ENCODE results near the gene AFF3. TPM values are rescaled to one million over a fixed set of nuclear protein-coding genes. Genes with fewer than 3 reads are reported as not detected.

The AFF3 gene
- total and polyA plus RNA-seq, 10 donors = 6.0 to 92.2 (median 64.0) TPM

GRCh38 chr2:100066246-100066645 is 76.1 kb downstream of the AFF3 start:
- Histone ChIP-seq H3K36me3 (peaks cover 0 to 7% (median 0%) of the 10 kb centered on the region in 6 donors), H3K4me1 (peaks cover 3 to 80% (median 13%) of the 10 kb centered on the region in 6 donors), H3K4me3 (no peak overlapping the region), H3K27ac (peak overlapping the region in 3 of 8 donors; percentile 2 to 13 (median 8)), H3K9me3 (peaks cover 0 to 6% (median 0%) of the 10 kb centered on the region in 8 donors), H3K27me3 (replicated peaks in 1 of 7) (no peaks in the 10 kb centered on the region)
- intact Hi-C loops (cut with DNase I; ENCODE audit: low total_unique reads) = no loop called here
- no peak for DNase-seq
- TF ChIP-seq POLR2A (IDR thresholded peaks at IDR 0.05) (no peak), CTCF (IDR thresholded peaks at IDR 0.05 in 8 of 11, conservative IDR thresholded peaks at IDR 0.05 in 3 of 11) (no peak), POLR2AphosphoS5 (IDR thresholded peaks at IDR 0.05) (no peak)
- 26 to 59% (median 33%) methylated on average over 3 of the region's 3 CpGs for WGBS, 5 donors

- H3K9me3 ChIP-seq = peaks cover 0 to 6% (median 0%) of the 10 kb centered on the region in 8 donors
- H3K36me3 ChIP-seq = peaks cover 0 to 7% (median 0%) of the 10 kb centered on the region in 6 donors
- WGBS, 5 donors = 73 to 78% (median 74%) methylated on average over 9 of the region's 9 CpGs
- H3K4me3 ChIP-seq = no peak overlapping the region
- H3K4me1 ChIP-seq = peaks cover 3 to 80% (median 14%) of the 10 kb centered on the region in 6 donors
- intact Hi-C loops (cut with DNase I; ENCODE audit: low total_unique reads) = no loop called here
- TF ChIP-seq CTCF (IDR thresholded peaks at IDR 0.05 in 8 of 11, conservative IDR thresholded peaks at IDR 0.05 in 3 of 11) = no peak
- no peak for TF ChIP-seq POLR2A (IDR thresholded peaks at IDR 0.05)
- no peak for TF ChIP-seq POLR2AphosphoS5 (IDR thresholded peaks at IDR 0.05)
- no peaks in the 10 kb centered on the region for H3K27me3 ChIP-seq (replicated peaks in 1 of 7)
- no peak for DNase-seq
- peak overlapping the region in 4 of 8 donors; percentile 1 to 38 (median 32) for H3K27ac ChIP-seq
Measured at GRCh38 chr2:100064592-100065428, 77.6 kb downstream of the AFF3 start.

GRCh38 chr2:100064165-100064564 is 78.2 kb downstream of the AFF3 start:
- no peak overlapping the region for H3K4me3 ChIP-seq
- H3K9me3 ChIP-seq = peaks cover 0 to 6% (median 0%) of the 10 kb centered on the region in 8 donors
- peaks cover 0 to 7% (median 0%) of the 10 kb centered on the region in 6 donors for H3K36me3 ChIP-seq
- H3K4me1 ChIP-seq = peaks cover under 1 to 80% (median 17%) of the 10 kb centered on the region in 6 donors
- TF ChIP-seq CTCF (IDR thresholded peaks at IDR 0.05 in 8 of 11, conservative IDR thresholded peaks at IDR 0.05 in 3 of 11) = no peak
- no peak for TF ChIP-seq POLR2A (IDR thresholded peaks at IDR 0.05)
- no peak for TF ChIP-seq POLR2AphosphoS5 (IDR thresholded peaks at IDR 0.05)
- WGBS, 5 donors = 79 to 90% (median 86%) methylated on average over 2 of the region's 2 CpGs
- intact Hi-C loops (cut with DNase I; ENCODE audit: low total_unique reads) = no loop called here
- H3K27me3 ChIP-seq (replicated peaks in 1 of 7) = no peaks in the 10 kb centered on the region
- peak overlapping the region in 4 of 8 donors; percentile 1 to 38 (median 32) for H3K27ac ChIP-seq
- no peak for DNase-seq

- DNase-seq = no peak
- Histone ChIP-seq H3K36me3 (peaks cover 0 to 7% (median 0%) of the 10 kb centered on the region in 6 donors), H3K27me3 (replicated peaks in 1 of 7) (no peaks in the 10 kb centered on the region), H3K4me1 (peaks cover 0 to 82% (median 18%) of the 10 kb centered on the region in 6 donors), H3K27ac (peak overlapping the region in 2 of 8 donors; percentile 31 to 34), H3K9me3 (peaks cover 0 to 6% (median 0%) of the 10 kb centered on the region in 8 donors), H3K4me3 (no peak overlapping the region)
- WGBS, 5 donors = 88 to 97% (median 96%) methylated on average over 5 of the region's 5 CpGs
- no peak for TF ChIP-seq POLR2AphosphoS5 (IDR thresholded peaks at IDR 0.05)
- no peak for TF ChIP-seq CTCF (IDR thresholded peaks at IDR 0.05 in 8 of 11, conservative IDR thresholded peaks at IDR 0.05 in 3 of 11)
- no peak for TF ChIP-seq POLR2A (IDR thresholded peaks at IDR 0.05)
- intact Hi-C loops (cut with DNase I; ENCODE audit: low total_unique reads) = no loop called here
Measured at GRCh38 chr2:100063459-100063953, 78.9 kb downstream of the AFF3 start.

All from spleen (tissue), 11 donors.